CD4-positive, alpha-beta T cell (primary cell): Measurements from ENCODE around the gene EHD3. TPM values are rescaled to one million over a fixed set of nuclear protein-coding genes. Genes with fewer than 3 reads are reported as not detected.

Experiments
- ATAC-seq: fragments of 200-7000 bp; cut with Tn5 transposase; one replicate; pipeline ENCODE4 v1.10.0; 2022; ENCODE audit warnings: mild to moderate bottlenecking; ENCODE audit not compliant: poor library complexity
- CTCF ChIA-PET: fragments of 350-600 bp; sonication (Branson Sonifier 250); formaldehyde crosslinking; loops from one replicate; lab custom pipeline; 2021; ENCODE audit warnings: antibody characterized with exemption, inconsistent platforms; lab: Charles Lee
- POLR2A ChIA-PET: fragments of 350-600 bp; sonication (Branson Sonifier 250); formaldehyde crosslinking; loops from one replicate; lab custom pipeline; 2021; ENCODE audit warnings: antibody characterized with exemption, inconsistent platforms; lab: Charles Lee
- DNase-seq, 14 experiments: peaks; one replicate each; pipeline ENCODE4 v3.0.0-alpha.2; 2013 to 2020; ENCODE audit warnings: mixed read lengths in 2 of 14
- H3K27ac ChIP-seq, 2 donors: one replicate each; pipeline versions ENCODE4 v1.5.1 to v1.7.0; 2013; ENCODE audit warnings: low read length in 2 of 2, low read depth in 1 of 2, mild to moderate bottlenecking in 1 of 2
- H3K27me3 ChIP-seq, 2 experiments: 1 replicate in 1 of 2; 2 replicates in 1 of 2; pipeline versions ENCODE4 v1.6.1 to v1.7.0; 2013; ENCODE audit warnings: low read length in 2 of 2, control low read depth in 1 of 2, mild to moderate bottlenecking in 1 of 2, moderate library complexity in 1 of 2; ENCODE audit not compliant: insufficient read depth in 2 of 2, control insufficient read depth in 1 of 2
- H3K36me3 ChIP-seq: one replicate; pipeline ENCODE4 v1.6.1; 2013; ENCODE audit warnings: low read length, control low read depth; ENCODE audit not compliant: insufficient read depth
- H3K4me1 ChIP-seq: one replicate; pipeline ENCODE4 v1.6.1; 2013; ENCODE audit warnings: low read length, control low read depth; ENCODE audit not compliant: insufficient read depth
- H3K4me3 ChIP-seq: one replicate; pipeline ENCODE4 v1.5.1; 2013; ENCODE audit warnings: mild to moderate bottlenecking, low read length, moderate library complexity
- H3K9me3 ChIP-seq, 2 experiments: 1 replicate in 1 of 2; 2 replicates in 1 of 2; pipeline versions ENCODE4 v1.6.1 to v1.7.0; 2013; ENCODE audit warnings: low read length in 2 of 2, mild to moderate bottlenecking in 2 of 2, control low read depth in 1 of 2, moderate library complexity in 1 of 2; ENCODE audit not compliant: control insufficient read depth in 1 of 2, insufficient read depth in 1 of 2
- H3K27ac Mint-ChIP-seq: one replicate; pipeline ENCODE4 v1.8.0; 2020; ENCODE audit warnings: mixed read lengths
- H3K27me3 Mint-ChIP-seq: one replicate; pipeline ENCODE4 v1.8.0; 2021; ENCODE audit warnings: mixed read lengths
- H3K36me3 Mint-ChIP-seq: one replicate; pipeline ENCODE4 v1.8.0; 2021; ENCODE audit warnings: low read depth, mixed read lengths
- H3K4me1 Mint-ChIP-seq: one replicate; pipeline ENCODE4 v1.8.0; 2021; ENCODE audit warnings: low read depth, mixed read lengths
- H3K4me3 Mint-ChIP-seq: one replicate; pipeline ENCODE4 v1.8.0; 2020; ENCODE audit warnings: mild to moderate bottlenecking, mixed read lengths
- H3K9me3 Mint-ChIP-seq: one replicate; pipeline ENCODE4 v1.8.0; 2020; ENCODE audit warnings: mixed read lengths
- intact Hi-C, 2 experiments: fragments of 100-400 bp; cut with DNase I in 1 of 2; cut with micrococcal nuclease in 1 of 2; formaldehyde crosslinking; loops; one replicate each; pipeline versions ENCODE4 v1.15.1 to v1.9.0; 2023 to 2025; cut with DNase I, micrococcal nuclease
- total RNA-seq, 174 experiments: library from RNA in 2 of 174; stranded (reverse) in 2 of 174; gene quantifications; one replicate each; pipeline ENCODE4 v1.2.3 and lab custom pipeline; 2021 to 2026
- TF ChIP-seq, protein P1 (sequence below): fragments of 200-600 bp; IDR thresholded peaks from one replicate; pipeline ENCODE4 v1.8.0; 2022; ENCODE audit warnings: antibody characterized with exemption, mild to moderate bottlenecking

EHD3 gene
- total RNA-seq, 2 experiments from 2014 or later, result 1.4 to 1.7 TPM

DNA sequence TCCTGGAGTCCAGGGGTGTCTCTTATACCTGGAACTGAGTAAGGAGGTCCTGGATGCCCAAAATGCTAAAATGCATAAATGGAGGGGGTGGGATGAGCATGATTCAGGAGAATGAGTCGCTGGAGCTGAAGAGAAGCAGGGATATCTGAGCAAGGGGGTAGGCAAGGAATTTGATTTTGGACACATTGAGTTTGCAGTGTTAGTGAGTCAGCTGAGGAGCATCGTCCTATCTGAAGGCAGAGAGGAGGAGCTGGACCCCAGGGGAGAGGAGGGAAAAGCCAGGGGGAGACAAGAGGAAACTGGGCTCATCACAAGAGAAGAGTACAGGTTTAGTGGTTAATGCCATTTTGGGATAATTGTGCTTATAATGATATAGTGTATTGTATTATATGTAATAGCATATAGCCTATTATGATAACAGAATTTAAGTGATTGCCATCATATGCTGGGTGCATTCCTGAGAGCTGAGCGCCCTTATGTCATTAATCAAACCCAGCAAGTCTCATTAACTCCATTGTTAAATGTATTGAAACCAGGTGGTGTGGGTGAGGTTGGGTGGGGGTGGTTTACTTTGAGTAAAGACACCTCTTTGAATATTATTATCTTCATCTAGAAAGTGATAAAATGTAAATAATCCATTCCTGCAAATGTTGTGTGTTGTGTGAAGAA is 12.4 kb downstream of the EHD3 start:
- H3K27me3 ChIP-seq, result no peaks in the 10 kb centered on the region
- TF ChIP-seq, protein P1, sequence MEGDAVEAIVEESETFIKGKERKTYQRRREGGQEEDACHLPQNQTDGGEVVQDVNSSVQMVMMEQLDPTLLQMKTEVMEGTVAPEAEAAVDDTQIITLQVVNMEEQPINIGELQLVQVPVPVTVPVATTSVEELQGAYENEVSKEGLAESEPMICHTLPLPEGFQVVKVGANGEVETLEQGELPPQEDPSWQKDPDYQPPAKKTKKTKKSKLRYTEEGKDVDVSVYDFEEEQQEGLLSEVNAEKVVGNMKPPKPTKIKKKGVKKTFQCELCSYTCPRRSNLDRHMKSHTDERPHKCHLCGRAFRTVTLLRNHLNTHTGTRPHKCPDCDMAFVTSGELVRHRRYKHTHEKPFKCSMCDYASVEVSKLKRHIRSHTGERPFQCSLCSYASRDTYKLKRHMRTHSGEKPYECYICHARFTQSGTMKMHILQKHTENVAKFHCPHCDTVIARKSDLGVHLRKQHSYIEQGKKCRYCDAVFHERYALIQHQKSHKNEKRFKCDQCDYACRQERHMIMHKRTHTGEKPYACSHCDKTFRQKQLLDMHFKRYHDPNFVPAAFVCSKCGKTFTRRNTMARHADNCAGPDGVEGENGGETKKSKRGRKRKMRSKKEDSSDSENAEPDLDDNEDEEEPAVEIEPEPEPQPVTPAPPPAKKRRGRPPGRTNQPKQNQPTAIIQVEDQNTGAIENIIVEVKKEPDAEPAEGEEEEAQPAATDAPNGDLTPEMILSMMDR, result no peak
- ATAC-seq, result no peak
- H3K4me3 Mint-ChIP-seq, result no peak overlapping the region
- DNase-seq, result no peak
- intact Hi-C loops, result no loop called here
- H3K27me3 Mint-ChIP-seq, result no peaks in the 10 kb centered on the region
- H3K4me1 Mint-ChIP-seq, result no peaks in the 10 kb centered on the region
- no peak overlapping the region for H3K4me3 ChIP-seq
- H3K27ac ChIP-seq, result no peak overlapping the region
- peaks cover 12% of the 10 kb centered on the region for H3K36me3 Mint-ChIP-seq
- H3K9me3 ChIP-seq, result no peaks in the 10 kb centered on the region
- H3K27ac Mint-ChIP-seq, result no peak overlapping the region
- ChIA-PET POLR2A (no interaction called here), CTCF (no interaction called here)
- no peaks in the 10 kb centered on the region for H3K4me1 ChIP-seq
- no peaks in the 10 kb centered on the region for H3K9me3 Mint-ChIP-seq
- peaks cover 6% of the 10 kb centered on the region for H3K36me3 ChIP-seq

- TF ChIP-seq, protein P1, result no peak
- H3K4me3 ChIP-seq, result no peak overlapping the region
- H3K27ac ChIP-seq, result no peak overlapping the region
- Mint-ChIP-seq H3K36me3 (peaks cover 12% of the 10 kb centered on the region), H3K4me1 (no peaks in the 10 kb centered on the region), H3K9me3 (no peaks in the 10 kb centered on the region), H3K4me3 (no peak overlapping the region), H3K27me3 (no peaks in the 10 kb centered on the region), H3K27ac (no peak overlapping the region)
- no peaks in the 10 kb centered on the region for H3K4me1 ChIP-seq
- intact Hi-C loops, result no loop called here
- no peaks in the 10 kb centered on the region for H3K27me3 ChIP-seq
- no peak for DNase-seq
- H3K36me3 ChIP-seq, result peaks cover 6% of the 10 kb centered on the region
- ChIA-PET POLR2A (no interaction called here), CTCF (no interaction called here)
- no peaks in the 10 kb centered on the region for H3K9me3 ChIP-seq
- ATAC-seq, result no peak
Observed at GRCh38 chr2:31247711-31248110, 13.8 kb downstream of the EHD3 start.

GRCh38 chr2:31248139-31248538 is 14.2 kb downstream of the EHD3 start:
- ATAC-seq (no peak), DNase-seq (no peak)
- Mint-ChIP-seq H3K4me3 (no peak overlapping the region), H3K27me3 (no peaks in the 10 kb centered on the region), H3K4me1 (no peaks in the 10 kb centered on the region), H3K9me3 (no peaks in the 10 kb centered on the region), H3K27ac (no peak overlapping the region), H3K36me3 (peaks cover 12% of the 10 kb centered on the region)
- Histone ChIP-seq H3K4me1 (no peaks in the 10 kb centered on the region), H3K27me3 (no peaks in the 10 kb centered on the region), H3K9me3 (no peaks in the 10 kb centered on the region), H3K36me3 (peaks cover 6% of the 10 kb centered on the region), H3K27ac (no peak overlapping the region), H3K4me3 (no peak overlapping the region)
- ChIA-PET POLR2A (no interaction called here), CTCF (no interaction called here)
- intact Hi-C loops, result no loop called here
- TF ChIP-seq, protein P1, result no peak
